ENCODE results near the gene CFAP92.

GRCh38 chr3:128996726-128997125 is 2.9 kb upstream of the CFAP92 start:
- no peak for TF ChIP-seq CTCF (IDR thresholded peaks at IDR 0.05)
- TF ChIP-seq POLR2A (IDR thresholded peaks at IDR 0.05): no peak

Measured in testis (tissue), 2 donors.